Endothelial cell of umbilical vein (primary cell): ENCODE measurements around the gene TPM2. TPM values are rescaled to one million over a fixed set of nuclear protein-coding genes. Genes with fewer than 3 reads are reported as not detected.

Experiments
- BruUV-seq: library from RNA; stranded (reverse); fragments of 400-500 nt; replicated peaks from 2 replicates; lab custom pipeline; 2021; lab: Mats Ljungman, UMichigan
- CTCF ChIA-PET: fragments of 300-600, 350-600 bp; sonication (Branson Sonifier 250); formaldehyde crosslinking; loops from one replicate; lab custom pipeline; 2021; ENCODE audit warnings: antibody characterized with exemption, inconsistent platforms; lab: Charles Lee
- POLR2A ChIA-PET: fragments of 300-600, 350-600 bp; sonication (Branson Sonifier 250); formaldehyde crosslinking; loops from one replicate; lab custom pipeline; 2021; ENCODE audit warnings: antibody characterized with exemption, inconsistent platforms; lab: Charles Lee
- DNase-seq: peaks from one replicate; pipeline ENCODE4 v3.0.0-alpha.2; 2011; ENCODE audit warnings: low read depth, low spot score
- FAIRE-seq: peaks from 2 replicates; lab custom pipeline; 2011; peaks lifted over from hg19 to GRCh38; lab: Jason Lieb, UNC
- H2AFZ ChIP-seq: 2 replicates; pipeline ENCODE4 v1.6.0; 2012; ENCODE audit warnings: low read depth, low read length, control low read depth, inconsistent platforms
- H3K27ac ChIP-seq: 2 replicates; pipeline ENCODE4 v1.5.1; 2011; ENCODE audit warnings: low read depth, mild to moderate bottlenecking, control low read depth, low read length, moderate library complexity; ENCODE audit not compliant: insufficient read depth
- H3K27me3 ChIP-seq, 2 experiments: 2 replicates each; pipeline versions ENCODE4 v1.6.0 to v1.6.1; 2011; ENCODE audit warnings: low read length in 2 of 2, mixed read lengths in 1 of 2; ENCODE audit not compliant: control insufficient read depth in 2 of 2, insufficient read depth in 2 of 2
- H3K36me3 ChIP-seq, 2 experiments: 2 replicates in 1 of 2; 3 replicates in 1 of 2; pipeline ENCODE4 v1.5.1; 2011; ENCODE audit warnings: low read length in 2 of 2, mild to moderate bottlenecking in 1 of 2, moderate library complexity in 1 of 2; ENCODE audit not compliant: control insufficient read depth in 2 of 2, insufficient read depth in 2 of 2; ENCODE audit errors: extremely low read depth in 1 of 2
- H3K4me1 ChIP-seq: 3 replicates; pipeline ENCODE4 v1.5.1; 2011; ENCODE audit warnings: mild to moderate bottlenecking, low read length; ENCODE audit not compliant: control insufficient read depth, insufficient read depth; ENCODE audit errors: extremely low read depth
- H3K4me2 ChIP-seq: 2 replicates; pipeline ENCODE4 v1.6.1; 2011; ENCODE audit warnings: low read length, control low read depth, mixed read lengths; ENCODE audit not compliant: insufficient read depth
- H3K4me3 ChIP-seq, 3 experiments: fragments of 200-600 bp in 1 of 3; sonication (generic), shearing (Covaris generic) in 1 of 3; replicated peaks in 1 of 3; 2 replicates each; pipeline ENCODE4 v1.5.1; 2011 to 2016; ENCODE audit warnings: control low read depth in 3 of 3, low read length in 3 of 3, mild to moderate bottlenecking in 2 of 3, inconsistent platforms in 1 of 3, low read depth in 1 of 3, moderate library complexity in 1 of 3; ENCODE audit not compliant: insufficient read depth in 1 of 3
- H3K79me2 ChIP-seq: 2 replicates; pipeline ENCODE4 v1.6.0; 2012; ENCODE audit warnings: low read length, inconsistent platforms; ENCODE audit not compliant: control insufficient read depth, insufficient read depth
- H3K9ac ChIP-seq: replicated peaks from 2 replicates; pipeline ENCODE3; 2011; ENCODE audit warnings: low read length, control low read depth; ENCODE audit not compliant: insufficient read depth; ENCODE audit errors: extremely low read depth
- H3K9me1 ChIP-seq: replicated peaks from 3 replicates; pipeline ENCODE4 v1.6.0; 2011; ENCODE audit warnings: mild to moderate bottlenecking, low read length; ENCODE audit not compliant: control insufficient read depth, insufficient read depth; ENCODE audit errors: extremely low read depth
- H3K9me3 ChIP-seq: replicated peaks from 2 replicates; pipeline ENCODE4 v1.5.1; 2012; ENCODE audit warnings: low read length, inconsistent platforms; ENCODE audit not compliant: control insufficient read depth, insufficient read depth
- H4K20me1 ChIP-seq: replicated peaks from 2 replicates; pipeline ENCODE3; 2011; ENCODE audit warnings: mild to moderate bottlenecking, low read length; ENCODE audit not compliant: control insufficient read depth, insufficient read depth; ENCODE audit errors: extremely low read depth
- CTCF ChIP-seq, 2 donors: IDR thresholded peaks; 1 replicate in 1 of 2; 2 replicates in 1 of 2; pipeline ENCODE4 v1.5.1; 2011; ENCODE audit warnings: low read length in 2 of 2, mild to moderate bottlenecking in 2 of 2, moderate library complexity in 2 of 2, control low read depth in 1 of 2, inconsistent platforms in 1 of 2, low read depth in 1 of 2; ENCODE audit not compliant: insufficient read depth in 1 of 2; ENCODE audit errors: extremely low read depth in 1 of 2
- EZH2 ChIP-seq: IDR thresholded peaks from 2 replicates; pipeline ENCODE4 v1.6.1; 2012; ENCODE audit warnings: borderline replicate concordance, low read depth, mild to moderate bottlenecking, moderate library complexity, low read length, inconsistent platforms; ENCODE audit not compliant: severe bottlenecking
- FOS ChIP-seq: IDR thresholded peaks from 2 replicates; pipeline ENCODE4 v1.6.1; 2011; ENCODE audit warnings: mild to moderate bottlenecking, low read length, moderate library complexity, borderline replicate concordance; ENCODE audit not compliant: insufficient read depth
- GATA2 ChIP-seq: IDR thresholded peaks from 2 replicates; pipeline ENCODE4 v1.7.0; 2011; ENCODE audit warnings: low read depth, mild to moderate bottlenecking, moderate library complexity, mixed read lengths, low read length; ENCODE audit not compliant: insufficient read length, insufficient read depth
- JUN ChIP-seq: IDR thresholded peaks from 2 replicates; pipeline ENCODE4 v1.6.1; 2011; ENCODE audit warnings: borderline replicate concordance, low read depth; ENCODE audit not compliant: insufficient read length, insufficient read depth
- MAX ChIP-seq: IDR thresholded peaks from 2 replicates; pipeline ENCODE4 v1.6.1; 2011; ENCODE audit not compliant: insufficient read depth, insufficient read length
- MYC ChIP-seq: IDR thresholded peaks from one replicate; pipeline ENCODE4 v1.6.1; 2011; ENCODE audit warnings: mild to moderate bottlenecking, low read depth, low read length
- POLR2A ChIP-seq: IDR thresholded peaks from 2 replicates; pipeline ENCODE4 v1.6.1; 2012; ENCODE audit warnings: low read depth, mild to moderate bottlenecking, control low read depth, low read length
- POLR2AphosphoS5 ChIP-seq: IDR thresholded peaks from 2 replicates; pipeline ENCODE4 v1.6.1; 2012; ENCODE audit warnings: low read depth, mild to moderate bottlenecking, control low read depth, low read length, moderate library complexity; ENCODE audit not compliant: insufficient read depth
- dilution Hi-C: fragments of 300-500 bp; cut with MboI; formaldehyde crosslinking; loops from one replicate; pipeline ENCODE4 v1.15.0; 2019; ENCODE audit warnings: low sequenced_read_pairs; ENCODE audit not compliant: extremely low pct_ligation_motif_present
- intact Hi-C: fragments of 100-400 bp; cut with micrococcal nuclease; formaldehyde crosslinking; loops from one replicate; pipeline ENCODE4 v1.10.0; 2022
- polyA plus RNA-seq, 4 experiments: library from polyadenylated mRNA; depleted of rRNA in 3 of 4; stranded (reverse) in 3 of 4; unstranded in 1 of 4; fragments of >200 nt; gene quantifications; 2 replicates each; pipeline versions ENCODE4 v1.2.1 to v1.2.3, GENCODE V29; 2011 to 2012; ENCODE audit warnings: missing spikeins in 1 of 4
- total RNA-seq: library from RNA; stranded (reverse); gene quantifications from 2 replicates; pipeline ENCODE4 v1.2.3, GENCODE V29; 2021

The TPM2 gene
- total and polyA plus RNA-seq, 2 donors (not counting 3 experiments of a cell fraction or from before 2014, with no cell fraction given): 144 to 279 TPM

- no peak overlapping the region for H3K9ac ChIP-seq
- dilution Hi-C loops (no loop called here), intact Hi-C loops (no loop called here)
- peaks cover 0 to 8% of the 10 kb centered on the region in 2 experiments for H3K36me3 ChIP-seq
- H3K4me3 ChIP-seq: no peak overlapping the region
- H3K9me1 ChIP-seq: no peaks in the 10 kb centered on the region
- H3K27me3 ChIP-seq: no peaks in the 10 kb centered on the region
- peaks cover 27% of the 10 kb centered on the region for H3K4me1 ChIP-seq
- CTCF ChIA-PET: interaction anchor here (0.7 to 10.0 kb wide), 3 partner anchors 11 to 59 kb away, joined by 3 to 227 read pairs (median 4); partner anchors contain the start of genes CA9 and TPM2
- H3K79me2 ChIP-seq: peaks cover 4% of the 10 kb centered on the region
- H3K9me3 ChIP-seq: no peaks in the 10 kb centered on the region
- BruUV-seq: no TSS peak
- no peaks in the 10 kb centered on the region for H4K20me1 ChIP-seq
- H3K27ac ChIP-seq: no peak overlapping the region
- no peak for TF ChIP-seq GATA2
- no peak for FAIRE-seq
- DNase-seq: no peak
- POLR2A ChIA-PET: no interaction called here
- no peak overlapping the region for H2AFZ ChIP-seq
- H3K4me2 ChIP-seq: no peak overlapping the region
These were observed 27.3 kb downstream of the TPM2 start for GRCh38 chr9:35662437-35662836.

GRCh38 chr9:35661756-35662350 is 27.9 kb downstream of the TPM2 start:
- Histone ChIP-seq H2AFZ (no peak overlapping the region), H3K9me3 (no peaks in the 10 kb centered on the region), H3K27ac (no peak overlapping the region), H3K4me1 (peaks cover 27% of the 10 kb centered on the region), H3K4me3 (no peak overlapping the region), H3K4me2 (no peak overlapping the region), H3K36me3 (peaks cover 0 to 8% of the 10 kb centered on the region in 2 experiments), H3K9me1 (no peaks in the 10 kb centered on the region), H3K27me3 (no peaks in the 10 kb centered on the region), H3K79me2 (peaks cover 4% of the 10 kb centered on the region), H4K20me1 (no peaks in the 10 kb centered on the region), H3K9ac (no peak overlapping the region)
- CTCF ChIA-PET: interaction anchor here (0.7 to 10.0 kb wide), 4 partner anchors 12 to 58 kb away, joined by 3 to 227 read pairs (median 4); partner anchors contain the start of genes CA9 and TPM2
- intact Hi-C loops: no loop called here
- BruUV-seq: no TSS peak
- POLR2A ChIA-PET: interaction anchor here (1.2 kb wide), 1 partner anchor 28 kb away, joined by 4 read pairs; no protein-coding TSS in a partner anchor
- dilution Hi-C loops: no loop called here
- FAIRE-seq (no peak), DNase-seq (no peak)
- no peak for TF ChIP-seq CTCF (IDR thresholded peaks at IDR 0.05; ENCODE audit: extremely low read depth in 1 of 2, insufficient read depth in 1 of 2, low read depth in 1 of 2, low read length in 2 of 2)
- TF ChIP-seq MAX: no peak
- no peak for TF ChIP-seq JUN
- no peak for TF ChIP-seq MYC
- TF ChIP-seq POLR2A: no peak
- TF ChIP-seq POLR2AphosphoS5: no peak
- TF ChIP-seq EZH2: no peak
- no peak for TF ChIP-seq FOS
- TF ChIP-seq GATA2: no peak
